ENCODE results near the gene ACOX3.
"Not testable (repeated sequence)": the region's sequence is repeated elsewhere in the genome, so short reads cannot be mapped to it uniquely, and the experiment has no call there.

Gene ACOX3

GRCh38 chr4:8370106-8370787 is 70.3 kb downstream of the ACOX3 start:
- no peak for DNase-seq

DNA sequence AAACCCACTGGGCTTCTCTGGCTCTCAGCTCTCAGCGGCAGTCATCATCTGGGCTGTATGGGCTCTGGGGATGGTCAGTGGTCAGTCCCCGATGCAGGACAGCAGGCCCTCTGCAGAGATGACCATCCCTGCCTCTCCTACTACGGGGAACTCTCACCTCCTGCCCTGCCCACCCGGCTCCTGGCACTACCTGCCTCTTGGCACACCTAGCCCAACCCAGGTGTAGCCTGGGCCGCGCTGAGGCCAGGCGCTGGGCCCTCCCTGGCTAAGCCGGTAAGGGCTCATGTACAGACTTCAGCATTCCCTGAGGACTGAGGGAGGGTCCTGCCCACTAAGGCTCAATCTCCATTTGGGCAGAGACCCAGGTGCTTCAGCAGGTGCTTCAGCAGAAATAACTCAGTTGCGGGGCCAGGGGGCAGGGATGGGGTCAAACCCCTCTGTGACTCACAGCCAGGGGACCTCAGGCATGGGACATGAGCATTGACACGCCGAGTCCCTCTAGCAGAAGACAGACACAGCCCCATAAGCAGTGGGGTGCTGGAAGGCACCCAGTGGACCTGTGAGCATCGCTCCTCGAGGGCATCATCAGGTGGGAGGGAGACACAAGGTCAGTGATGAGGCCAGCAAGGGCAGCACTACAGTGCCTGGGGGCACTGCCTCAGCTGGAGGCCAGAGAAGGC is 71.0 kb downstream of the ACOX3 start:
- DNase-seq = no peak

DNA sequence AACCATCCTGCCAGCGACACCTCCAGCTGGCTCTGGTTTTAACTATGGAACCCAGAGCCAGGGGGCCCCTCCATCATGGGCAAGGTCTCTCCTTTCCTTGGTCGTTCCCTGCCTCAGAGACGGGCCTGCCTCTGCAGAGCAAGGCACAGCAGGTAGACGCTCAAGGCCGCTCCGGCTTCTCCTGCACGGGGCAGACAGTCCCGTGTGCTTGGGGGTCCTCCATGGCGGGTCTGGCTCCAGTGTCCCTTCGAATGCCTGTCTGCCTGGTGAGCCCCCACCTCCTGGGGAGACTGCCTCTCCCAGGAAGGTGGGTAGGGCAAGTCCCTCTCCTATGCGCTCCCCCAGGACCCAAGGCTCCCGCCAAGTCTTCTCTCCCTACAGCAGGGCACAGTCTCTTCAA is 71.5 kb downstream of the ACOX3 start:
- DNase-seq = no peak

DNA sequence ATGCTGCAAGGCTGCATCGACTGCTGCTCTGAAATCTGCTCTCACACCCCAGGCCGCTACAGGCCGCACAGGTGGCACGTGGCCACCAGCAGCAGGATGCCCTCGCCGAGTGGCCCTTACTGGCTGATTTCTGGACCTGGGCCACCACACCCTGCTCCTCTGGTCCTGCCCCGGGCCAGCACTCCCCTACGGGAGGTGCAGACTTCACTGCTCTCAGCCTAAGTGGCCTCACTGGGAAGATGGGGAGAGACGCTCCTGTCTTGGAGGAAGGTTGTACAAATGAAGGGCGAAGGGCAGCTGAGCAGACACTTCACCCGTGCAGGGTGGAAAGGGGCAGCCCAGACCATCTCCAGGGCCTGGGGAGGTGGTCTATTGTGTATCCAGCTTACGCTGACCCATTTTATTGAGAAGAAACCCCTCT is 72.5 kb downstream of the ACOX3 start:
- DNase-seq = no peak

DNA sequence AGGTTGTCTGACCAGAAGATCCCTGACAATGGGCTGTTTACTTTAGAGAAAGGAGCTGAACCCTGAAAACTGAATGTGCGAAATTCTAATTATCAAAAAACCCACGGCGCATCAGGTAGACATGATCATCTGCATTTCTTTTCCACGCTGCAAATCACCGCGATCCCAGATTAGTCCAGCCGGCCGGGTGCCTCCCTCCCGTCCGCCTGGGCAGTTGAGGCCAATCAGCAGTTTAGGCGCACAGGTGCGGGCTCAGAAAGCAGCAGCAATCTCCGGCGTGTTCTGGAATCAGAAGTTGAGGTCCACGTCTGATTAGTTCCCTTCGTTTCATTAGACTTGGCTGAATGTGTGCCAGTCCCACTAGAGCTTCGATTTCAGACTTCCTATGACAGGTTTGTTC is 73.9 kb downstream of the ACOX3 start:
- DNase-seq = no peak

DNA sequence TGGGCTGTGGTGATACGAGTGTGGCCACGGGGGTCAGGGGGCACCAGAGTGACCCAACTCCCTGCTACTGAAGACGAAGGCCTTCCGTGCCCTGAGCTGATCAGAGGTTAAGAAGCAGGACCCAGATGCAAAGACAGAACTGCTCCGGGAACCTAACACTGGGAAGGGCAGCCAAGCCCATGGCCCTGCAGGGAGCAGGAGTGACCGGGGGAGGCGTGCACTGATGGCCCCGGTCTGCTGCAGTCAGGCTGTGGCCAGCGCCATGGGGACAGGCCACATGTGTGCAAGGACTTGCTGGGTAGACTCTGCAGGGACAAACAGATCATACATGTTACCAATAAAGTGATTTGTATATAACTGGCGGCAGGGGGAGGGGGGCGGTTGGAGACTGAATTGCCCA is 74.6 kb downstream of the ACOX3 start:
- no peak for DNase-seq

DNA sequence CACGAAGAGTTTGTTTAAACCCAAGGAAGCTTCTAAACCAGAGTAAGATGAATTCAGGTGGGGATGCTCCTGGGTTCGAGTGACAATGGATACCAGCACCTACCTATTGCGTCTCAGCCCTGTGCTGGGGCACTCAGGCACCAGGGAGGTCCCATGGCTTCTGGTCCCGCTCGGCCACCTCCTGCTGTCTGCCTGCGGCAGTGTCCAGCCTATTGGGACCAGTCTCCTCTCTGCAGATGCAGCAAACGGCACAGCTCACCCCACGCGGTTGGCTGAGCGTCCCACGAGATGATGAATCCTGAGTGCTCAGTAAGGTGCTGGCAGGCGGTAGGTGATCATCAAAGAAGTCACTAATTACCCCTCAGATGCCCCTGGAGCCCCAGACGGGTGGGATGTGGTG is 75.2 kb downstream of the ACOX3 start:
- no peak for DNase-seq

DNA sequence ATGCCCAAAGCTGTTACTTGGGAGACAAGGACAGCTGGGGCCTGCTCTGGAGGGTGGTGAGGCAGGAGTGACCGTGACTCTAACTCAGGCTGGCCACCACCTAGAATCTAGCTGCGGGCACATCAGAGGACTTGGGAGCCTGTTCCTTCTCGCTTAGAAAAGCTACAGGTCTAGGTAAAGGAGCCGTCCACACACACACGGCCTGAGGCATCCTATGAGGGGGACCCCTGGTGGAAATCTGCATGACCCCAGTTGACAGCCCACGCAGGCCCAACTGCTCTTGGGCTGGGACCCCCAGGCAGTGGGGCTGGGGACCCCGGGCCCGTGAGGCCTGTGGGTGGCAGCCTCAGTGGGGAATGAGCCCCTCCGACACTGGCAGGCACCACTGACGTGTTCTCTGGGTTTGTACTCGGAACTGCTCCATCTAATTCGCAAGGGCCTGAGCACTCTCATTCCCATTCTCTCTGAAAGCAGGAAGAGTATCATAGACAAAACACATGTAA is 75.6 kb downstream of the ACOX3 start:
- no peak for DNase-seq

DNA sequence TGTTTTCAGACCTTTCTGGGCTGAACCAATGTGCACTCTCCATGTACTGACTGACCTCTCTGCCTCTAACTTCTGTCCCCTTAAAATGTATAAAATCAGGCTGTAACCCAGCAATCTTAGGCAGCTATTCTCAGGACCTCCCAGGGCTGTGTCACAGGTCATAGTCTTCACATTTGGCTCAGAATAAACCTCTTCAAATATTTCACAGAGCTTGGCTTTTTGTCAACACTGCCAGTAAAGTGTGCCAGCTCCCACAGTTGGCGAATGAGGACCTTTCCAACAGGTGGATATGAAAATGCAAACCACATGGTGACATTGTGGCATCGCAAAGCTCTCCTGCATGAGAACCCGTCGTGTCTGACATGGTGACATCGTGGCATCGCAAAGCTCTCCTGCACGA is 76.4 kb downstream of the ACOX3 start:
- DNase-seq = no peak

- DNase-seq = no peak
Measured at GRCh38 chr4:8362483-8362882, 78.0 kb downstream of the ACOX3 start.

DNA sequence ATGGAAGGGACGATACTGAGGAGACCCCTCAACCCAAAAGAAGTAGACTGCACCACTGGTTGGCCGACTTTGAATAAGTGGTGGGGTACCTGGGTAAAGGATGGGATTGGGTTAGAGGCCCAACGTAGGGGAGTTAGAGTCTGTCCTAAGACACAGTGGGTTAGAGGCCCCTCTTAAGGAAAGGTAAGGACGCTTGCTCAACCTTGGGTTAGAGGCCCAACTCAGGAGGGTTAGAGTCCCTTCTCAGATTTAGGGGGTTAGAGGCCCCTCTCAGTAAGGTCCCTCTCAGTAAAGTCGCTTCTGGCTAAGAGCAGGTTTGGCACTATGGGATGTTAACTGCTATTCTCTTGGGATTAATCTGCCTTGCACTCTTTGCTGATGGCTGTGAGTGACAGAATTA is 81.3 kb downstream of the ACOX3 start:
- DNase-seq = no peak

- no peak for DNase-seq
Measured at GRCh38 chr4:8356856-8357255, 83.7 kb downstream of the ACOX3 start.

DNA sequence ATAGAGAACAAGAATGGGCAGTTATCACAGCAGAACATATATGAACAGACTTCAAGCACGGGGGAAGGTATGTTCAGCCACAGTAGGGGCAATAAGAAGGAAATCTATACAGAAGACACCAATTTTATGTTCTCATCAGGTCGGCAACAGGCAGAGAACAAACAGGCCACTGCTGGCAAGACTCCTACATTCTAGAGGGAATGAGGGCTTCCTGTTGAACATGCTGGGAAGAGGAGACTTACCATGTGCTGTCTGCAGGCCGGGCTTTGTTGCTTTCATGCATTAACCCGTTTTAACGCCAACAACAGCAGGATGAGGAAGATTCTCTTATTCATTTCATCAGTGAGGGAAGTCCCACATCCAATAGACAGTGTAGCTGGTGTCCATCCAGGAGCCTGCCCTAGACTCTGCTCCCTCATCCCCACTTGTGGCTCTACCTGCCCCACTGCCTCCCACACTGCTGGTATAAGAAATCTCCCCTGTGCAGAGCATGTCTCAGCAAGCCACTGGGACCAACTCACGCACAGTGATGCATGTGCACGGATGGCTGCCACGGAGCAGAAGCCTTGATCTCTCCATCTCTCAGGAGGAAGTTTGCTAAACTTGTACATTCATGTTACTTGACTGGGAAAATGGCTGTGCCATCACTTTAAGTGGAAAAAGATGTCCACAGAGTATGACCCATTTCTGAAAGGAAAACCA is 84.5 kb downstream of the ACOX3 start:
- no peak for DNase-seq

GRCh38 chr4:8355306-8355705 is 85.2 kb downstream of the ACOX3 start:
- DNase-seq = no peak

DNA sequence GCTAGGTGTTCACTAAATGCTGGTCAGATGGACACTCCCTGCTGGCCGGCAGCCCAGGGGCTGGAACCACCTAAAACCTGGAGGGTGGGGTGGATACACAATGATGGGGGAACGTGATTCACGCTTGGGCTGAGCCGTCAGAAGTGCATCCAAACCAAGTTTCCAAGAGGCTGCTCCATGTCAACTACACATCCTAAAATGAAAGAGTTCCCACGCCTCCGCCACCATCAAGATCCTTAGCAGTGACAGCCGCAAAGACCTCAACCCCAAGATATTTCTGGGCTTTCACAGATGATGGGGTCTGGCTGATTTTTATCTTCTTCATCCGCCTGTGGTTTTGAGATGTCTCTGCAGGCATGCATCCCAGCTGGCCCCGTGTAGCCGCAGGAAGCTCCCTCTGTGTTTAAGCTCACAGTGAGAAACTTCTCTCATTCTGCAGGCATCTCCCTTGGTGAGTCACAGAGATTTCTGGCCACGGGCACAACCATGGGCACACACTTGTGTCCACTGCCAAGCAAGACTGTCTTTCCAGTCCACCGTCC is 86.5 kb downstream of the ACOX3 start:
- DNase-seq = no peak

- DNase-seq = no peak
Measured at GRCh38 chr4:8353158-8353669, 87.3 kb downstream of the ACOX3 start.

GRCh38 chr4:8352368-8353157 is 88.0 kb downstream of the ACOX3 start:
- no peak for DNase-seq

- no peak for DNase-seq
Measured at GRCh38 chr4:8351931-8352367, 88.6 kb downstream of the ACOX3 start.

- no peak for DNase-seq
Measured at GRCh38 chr4:8350841-8351461, 89.6 kb downstream of the ACOX3 start.

- no peak for DNase-seq
Measured at GRCh38 chr4:8350352-8350751, 90.2 kb downstream of the ACOX3 start.

- DNase-seq = no peak
Measured at GRCh38 chr4:8349664-8350236, 90.8 kb downstream of the ACOX3 start.

GRCh38 chr4:8349236-8349635 is 91.3 kb downstream of the ACOX3 start:
- DNase-seq = not testable (repeated sequence)
